Measurements from ENCODE around the gene TOR3A.

The TOR3A gene

GRCh38 chr1:179042087-179042486 lies 39.8 kb upstream of the TOR3A start:
- Mint-ChIP-seq H3K27me3 (ENCODE audit: low read depth, poor library complexity) (peaks cover 2% of the 10 kb centered on the region), H3K4me1 (peaks cover 14% of the 10 kb centered on the region), H3K9me3 (peaks cover 29% of the 10 kb centered on the region), H3K27ac (no peak overlapping the region), H3K36me3 (ENCODE audit: low read depth) (peaks cover 51% of the 10 kb centered on the region), H3K4me3 (no peak overlapping the region)
- TF ChIP-seq, protein P1, sequence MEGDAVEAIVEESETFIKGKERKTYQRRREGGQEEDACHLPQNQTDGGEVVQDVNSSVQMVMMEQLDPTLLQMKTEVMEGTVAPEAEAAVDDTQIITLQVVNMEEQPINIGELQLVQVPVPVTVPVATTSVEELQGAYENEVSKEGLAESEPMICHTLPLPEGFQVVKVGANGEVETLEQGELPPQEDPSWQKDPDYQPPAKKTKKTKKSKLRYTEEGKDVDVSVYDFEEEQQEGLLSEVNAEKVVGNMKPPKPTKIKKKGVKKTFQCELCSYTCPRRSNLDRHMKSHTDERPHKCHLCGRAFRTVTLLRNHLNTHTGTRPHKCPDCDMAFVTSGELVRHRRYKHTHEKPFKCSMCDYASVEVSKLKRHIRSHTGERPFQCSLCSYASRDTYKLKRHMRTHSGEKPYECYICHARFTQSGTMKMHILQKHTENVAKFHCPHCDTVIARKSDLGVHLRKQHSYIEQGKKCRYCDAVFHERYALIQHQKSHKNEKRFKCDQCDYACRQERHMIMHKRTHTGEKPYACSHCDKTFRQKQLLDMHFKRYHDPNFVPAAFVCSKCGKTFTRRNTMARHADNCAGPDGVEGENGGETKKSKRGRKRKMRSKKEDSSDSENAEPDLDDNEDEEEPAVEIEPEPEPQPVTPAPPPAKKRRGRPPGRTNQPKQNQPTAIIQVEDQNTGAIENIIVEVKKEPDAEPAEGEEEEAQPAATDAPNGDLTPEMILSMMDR (IDR thresholded peaks at IDR 0.05), result no peak
- no peak for DNase-seq

DNA sequence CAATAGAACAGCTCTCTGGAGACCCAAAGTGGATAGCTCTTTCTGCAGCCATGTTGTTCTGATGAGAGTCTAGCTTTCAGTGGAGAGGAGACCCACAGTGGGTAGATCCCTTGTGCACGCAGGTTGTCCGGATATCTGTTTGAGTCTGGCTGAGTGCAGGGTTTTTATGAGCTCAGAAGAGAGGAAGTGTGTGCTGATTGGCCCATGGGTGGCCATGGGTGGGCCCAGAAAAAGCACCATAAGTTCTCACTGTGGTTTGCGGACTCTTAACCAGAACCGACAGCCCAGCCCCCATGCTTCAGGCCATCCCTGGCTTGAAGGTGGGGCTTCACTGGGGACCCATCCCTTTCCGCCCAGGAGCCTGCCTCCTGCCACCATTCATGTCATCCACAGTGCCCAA lies 39.2 kb upstream of the TOR3A start:
- no peak overlapping the region for H3K4me3 Mint-ChIP-seq
- TF ChIP-seq, protein P1 (IDR thresholded peaks at IDR 0.05), result no peak
- H3K36me3 Mint-ChIP-seq (ENCODE audit: low read depth), result peaks cover 56% of the 10 kb centered on the region
- peaks cover 2% of the 10 kb centered on the region for H3K27me3 Mint-ChIP-seq (ENCODE audit: low read depth, poor library complexity)
- peaks cover 19% of the 10 kb centered on the region for H3K4me1 Mint-ChIP-seq
- H3K9me3 Mint-ChIP-seq, result peaks cover 29% of the 10 kb centered on the region
- no peak for DNase-seq
- no peak overlapping the region for H3K27ac Mint-ChIP-seq

DNA sequence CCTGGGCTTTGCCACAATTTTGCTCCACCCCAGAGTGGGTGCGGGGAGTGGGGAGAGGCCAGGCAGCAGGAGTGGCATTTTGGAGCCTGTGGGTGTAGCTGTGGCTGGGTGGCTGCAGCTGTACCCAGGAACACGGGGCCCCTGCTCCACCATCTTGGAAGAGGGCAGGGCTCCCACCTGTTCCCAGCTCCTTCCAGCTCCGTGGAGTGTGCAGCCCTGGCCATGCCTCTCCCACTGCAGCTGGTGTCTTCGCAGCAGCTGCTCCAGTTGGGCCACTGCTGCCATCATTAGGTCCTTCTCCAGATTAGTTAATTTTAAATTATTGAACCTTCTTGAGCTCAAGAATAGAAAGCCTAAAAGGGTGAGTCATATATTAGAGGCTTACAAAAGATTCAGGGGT lies 38.6 kb upstream of the TOR3A start:
- H3K4me3 Mint-ChIP-seq, result no peak overlapping the region
- no peak overlapping the region for H3K27ac Mint-ChIP-seq

DNA sequence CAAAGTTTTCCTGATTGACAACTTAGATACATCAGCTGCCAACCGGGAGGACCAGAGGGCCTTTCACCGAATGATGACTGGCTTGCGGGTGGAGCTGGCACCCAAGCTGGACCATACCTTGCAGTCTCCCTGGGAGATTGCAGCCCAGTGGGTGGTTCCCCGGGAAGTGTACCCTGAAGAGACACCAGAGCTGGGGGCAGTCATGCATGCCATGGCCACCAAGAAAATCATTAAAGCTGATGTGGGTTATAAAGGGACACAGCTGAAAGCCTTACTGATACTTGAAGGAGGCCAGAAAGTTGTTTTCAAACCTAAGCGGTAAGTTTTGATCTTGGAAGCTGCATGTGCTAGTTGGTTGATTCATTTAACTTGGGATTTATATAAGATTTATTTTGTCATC lies 38.0 kb upstream of the TOR3A start:
- Mint-ChIP-seq H3K36me3 (ENCODE audit: low read depth) (peaks cover 50% of the 10 kb centered on the region), H3K4me3 (no peak overlapping the region), H3K27me3 (ENCODE audit: low read depth, poor library complexity) (peaks cover 2% of the 10 kb centered on the region), H3K9me3 (peaks cover 24% of the 10 kb centered on the region), H3K27ac (no peak overlapping the region), H3K4me1 (peaks cover 14% of the 10 kb centered on the region)
- TF ChIP-seq, protein P1 (IDR thresholded peaks at IDR 0.05), result no peak
- no peak for DNase-seq

More for the DNA sequence above, 38.6 kb upstream of the TOR3A start:
- no peak for DNase-seq
- TF ChIP-seq, protein P1 (IDR thresholded peaks at IDR 0.05), result no peak
- Mint-ChIP-seq H3K27me3 (ENCODE audit: low read depth, poor library complexity) (peaks cover 2% of the 10 kb centered on the region), H3K4me1 (peaks cover 19% of the 10 kb centered on the region), H3K36me3 (ENCODE audit: low read depth) (peaks cover 56% of the 10 kb centered on the region), H3K9me3 (peaks cover 29% of the 10 kb centered on the region)

DNA sequence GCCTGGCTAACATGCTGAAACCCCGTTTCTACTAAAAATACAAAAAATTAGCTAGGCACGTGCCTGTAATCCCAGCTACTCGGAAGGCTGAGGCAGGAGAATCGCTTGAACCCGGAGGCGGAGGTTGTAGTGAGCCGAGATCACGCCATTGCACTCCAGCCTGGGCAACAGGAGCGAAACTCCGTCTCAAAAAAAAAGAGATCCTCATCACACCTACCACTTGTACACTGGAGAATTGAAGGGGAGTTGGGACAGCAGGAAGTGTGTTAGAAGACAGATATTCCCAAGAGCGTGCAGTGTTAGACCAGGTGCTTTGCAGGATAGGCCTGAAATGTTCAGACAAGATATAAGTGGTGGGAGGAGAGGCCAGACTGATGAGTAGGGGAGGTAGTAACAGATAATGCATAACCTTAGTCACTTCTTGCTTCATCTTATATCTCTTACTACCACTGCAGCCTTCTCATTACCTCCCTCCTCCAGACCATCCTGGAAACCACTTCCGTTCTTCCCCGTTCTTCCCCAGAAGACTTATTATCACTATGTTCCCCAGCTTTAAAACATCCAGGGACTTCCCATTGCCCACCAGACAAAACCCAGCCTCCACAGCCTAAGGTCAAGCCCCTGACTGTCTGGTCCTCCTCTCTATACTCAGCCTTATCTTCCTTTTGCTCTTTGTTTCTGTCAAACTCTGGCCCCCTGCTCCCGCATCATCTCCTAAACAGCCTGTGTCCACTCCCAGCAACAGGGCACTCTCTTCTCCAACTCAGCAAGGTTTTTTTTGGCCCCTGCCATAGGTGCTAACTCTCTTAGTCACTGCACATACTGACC lies 34.8 kb upstream of the TOR3A start:
- H3K27me3 Mint-ChIP-seq (ENCODE audit: low read depth, poor library complexity), result no peaks in the 10 kb centered on the region
- TF ChIP-seq, protein P1 (IDR thresholded peaks at IDR 0.05), result no peak
- peaks cover 45% of the 10 kb centered on the region for H3K36me3 Mint-ChIP-seq (ENCODE audit: low read depth)
- peaks cover 11% of the 10 kb centered on the region for H3K9me3 Mint-ChIP-seq
- peaks cover 14% of the 10 kb centered on the region for H3K4me1 Mint-ChIP-seq
- H3K4me3 Mint-ChIP-seq, result no peak overlapping the region
- DNase-seq, result no peak
- H3K27ac Mint-ChIP-seq, result peak overlapping the region; percentile 74

- Mint-ChIP-seq H3K4me3 (no peak overlapping the region), H3K9me3 (peaks cover 11% of the 10 kb centered on the region), H3K27ac (peak overlapping the region; percentile 74), H3K36me3 (ENCODE audit: low read depth) (peaks cover 41% of the 10 kb centered on the region), H3K4me1 (peaks cover 14% of the 10 kb centered on the region), H3K27me3 (ENCODE audit: low read depth, poor library complexity) (no peaks in the 10 kb centered on the region)
- DNase-seq, result no peak
- TF ChIP-seq, protein P1 (IDR thresholded peaks at IDR 0.05), result no peak
Measured at GRCh38 chr1:179047636-179047997, 34.3 kb upstream of the TOR3A start.

Data from nephron progenitor cell (in vitro differentiated cells).